Osteoblast (primary cell): ENCODE data around the gene FGF14. TPM values are rescaled to one million over a fixed set of nuclear protein-coding genes. Genes with fewer than 3 reads are reported as not detected.

Source experiments
- DNase-seq: peaks from one replicate; pipeline ENCODE4 v3.0.0; 2011; ENCODE audit warnings: low spot score, mixed read lengths; ENCODE audit not compliant: insufficient read length; ENCODE audit errors: missing footprints
- H2AFZ ChIP-seq: 2 replicates; pipeline ENCODE4 v1.6.0; 2011; ENCODE audit warnings: mild to moderate bottlenecking, low read length
- H3K27ac ChIP-seq: 2 replicates; pipeline ENCODE4 v1.5.1; 2011; ENCODE audit warnings: mild to moderate bottlenecking, low read depth, low read length, moderate library complexity
- H3K27me3 ChIP-seq: 2 replicates; pipeline ENCODE4 v1.6.0; 2012; ENCODE audit warnings: mild to moderate bottlenecking, control low read depth, inconsistent platforms, low read length, moderate library complexity; ENCODE audit not compliant: insufficient read depth
- H3K36me3 ChIP-seq: 2 replicates; pipeline ENCODE4 v1.5.1; 2011; ENCODE audit warnings: mild to moderate bottlenecking, low read length, control low read depth, moderate library complexity; ENCODE audit not compliant: insufficient read depth
- H3K4me1 ChIP-seq: 2 replicates; pipeline ENCODE4 v1.5.1; 2011; ENCODE audit warnings: mild to moderate bottlenecking, low read length, control low read depth, moderate library complexity; ENCODE audit not compliant: insufficient read depth
- H3K4me2 ChIP-seq: 2 replicates; pipeline ENCODE4 v1.6.0; 2011; ENCODE audit warnings: mild to moderate bottlenecking, low read length; ENCODE audit not compliant: insufficient read depth
- H3K4me3 ChIP-seq: fragments of 200-600 bp; sonication (generic); 3 replicates; pipeline ENCODE4 v1.5.1; 2012; ENCODE audit warnings: mild to moderate bottlenecking, low read length, inconsistent platforms; ENCODE audit not compliant: insufficient read depth
- H3K79me2 ChIP-seq: 2 replicates; pipeline ENCODE4 v1.6.0; 2012; ENCODE audit warnings: mild to moderate bottlenecking, low read length, control low read depth, inconsistent platforms; ENCODE audit not compliant: insufficient read depth
- H3K9me3 ChIP-seq: 2 replicates; pipeline ENCODE4 v1.5.1; 2011; ENCODE audit warnings: low read depth, low read length, control low read depth
- H4K20me1 ChIP-seq: 2 replicates; pipeline ENCODE4 v1.6.0; 2012; ENCODE audit warnings: mild to moderate bottlenecking, low read length, control low read depth; ENCODE audit not compliant: insufficient read depth
- CTCF ChIP-seq: IDR thresholded peaks from 2 replicates; pipeline ENCODE4 v1.5.1; 2011; ENCODE audit warnings: mild to moderate bottlenecking, low read depth, low read length, moderate library complexity; ENCODE audit errors: extremely low read depth
- total RNA-seq: library from RNA; depleted of rRNA; stranded (reverse); fragments of >200 nt; gene quantifications from 2 replicates; pipeline ENCODE4 v1.2.3, GENCODE V29; 2012

FGF14 gene
- total RNA-seq, 1 donor = under 0.01 TPM

- Histone ChIP-seq H3K27ac (no peak overlapping the region), H3K79me2 (no peaks in the 10 kb centered on the region), H3K4me2 (no peak overlapping the region), H3K4me1 (no peaks in the 10 kb centered on the region), H3K4me3 (no peak overlapping the region), H2AFZ (no peak overlapping the region), H3K36me3 (no peaks in the 10 kb centered on the region), H3K27me3 (no peaks in the 10 kb centered on the region), H3K9me3 (no peaks in the 10 kb centered on the region), H4K20me1 (no peaks in the 10 kb centered on the region)
- no peak for TF ChIP-seq CTCF
- no peak for DNase-seq
Observed at GRCh38 chr13:102286326-102286725, 115.5 kb downstream of the FGF14 start.

- Histone ChIP-seq H3K79me2 (no peaks in the 10 kb centered on the region), H3K36me3 (no peaks in the 10 kb centered on the region), H3K4me1 (no peaks in the 10 kb centered on the region), H3K9me3 (no peaks in the 10 kb centered on the region), H3K4me2 (no peak overlapping the region), H3K27ac (no peak overlapping the region), H3K4me3 (no peak overlapping the region), H3K27me3 (no peaks in the 10 kb centered on the region), H2AFZ (no peak overlapping the region), H4K20me1 (no peaks in the 10 kb centered on the region)
- no peak for DNase-seq
- TF ChIP-seq CTCF = no peak
Observed at GRCh38 chr13:102280366-102280765, 121.5 kb downstream of the FGF14 start.

GRCh38 chr13:102277286-102277685 lies 124.6 kb downstream of the FGF14 start:
- Histone ChIP-seq H3K4me1 (no peaks in the 10 kb centered on the region), H4K20me1 (no peaks in the 10 kb centered on the region), H3K27me3 (no peaks in the 10 kb centered on the region), H3K27ac (no peak overlapping the region), H3K4me2 (no peak overlapping the region), H3K4me3 (no peak overlapping the region), H3K9me3 (no peaks in the 10 kb centered on the region), H2AFZ (no peak overlapping the region), H3K79me2 (no peaks in the 10 kb centered on the region), H3K36me3 (no peaks in the 10 kb centered on the region)
- DNase-seq = no peak
- no peak for TF ChIP-seq CTCF

- no peaks in the 10 kb centered on the region for H3K79me2 ChIP-seq
- no peak for TF ChIP-seq CTCF
- H3K4me1 ChIP-seq = no peaks in the 10 kb centered on the region
Observed at GRCh38 chr13:102276404-102276803, 125.4 kb downstream of the FGF14 start.

More at GRCh38 chr13:102276404-102276803, 125.4 kb downstream of the FGF14 start:
- no peak overlapping the region for H3K4me3 ChIP-seq
- H3K27me3 ChIP-seq = no peaks in the 10 kb centered on the region
- H3K9me3 ChIP-seq = no peaks in the 10 kb centered on the region
- no peaks in the 10 kb centered on the region for H4K20me1 ChIP-seq
- no peak for DNase-seq
- no peak overlapping the region for H3K27ac ChIP-seq
- H3K36me3 ChIP-seq = no peaks in the 10 kb centered on the region
- H2AFZ ChIP-seq = no peak overlapping the region
- no peak overlapping the region for H3K4me2 ChIP-seq
